Measurements from ENCODE around the gene C14orf132. TPM values are rescaled to one million over a fixed set of nuclear protein-coding genes. Genes with fewer than 3 reads are reported as not detected.

C14orf132 gene
- total RNA-seq, 1 donor from 2014 or later: 8.0 TPM

DNA sequence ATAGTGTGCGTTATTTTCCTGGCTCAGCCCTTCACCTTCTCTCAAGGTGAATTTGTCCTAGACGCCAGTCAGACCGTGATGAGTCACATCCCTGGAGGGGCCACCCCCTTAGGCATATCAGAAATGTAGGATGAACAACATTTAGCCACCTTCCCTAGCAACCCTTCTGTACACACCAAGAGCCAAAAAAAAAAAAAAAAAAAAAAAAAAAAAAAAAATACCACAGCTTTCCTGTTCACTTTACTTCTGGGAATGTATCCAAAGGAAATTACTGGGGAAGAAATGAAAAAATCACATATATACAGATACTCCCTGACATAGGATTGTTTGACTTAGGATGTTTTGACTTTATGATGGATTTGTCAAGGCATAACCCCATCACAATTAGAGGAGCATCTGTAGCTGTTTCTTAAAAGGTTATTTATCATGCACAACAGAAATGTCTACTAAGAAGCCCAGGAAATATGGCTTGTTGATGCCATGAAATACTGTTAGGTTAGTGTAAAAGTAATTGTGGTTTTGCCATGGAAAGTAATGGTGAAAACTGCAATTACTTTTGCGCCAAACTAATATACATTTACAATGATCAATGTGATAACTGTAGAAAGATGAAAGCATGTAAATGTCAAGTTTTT is 97.3 kb downstream of the C14orf132 start:
- Mint-ChIP-seq H3K4me1 (ENCODE audit: low read depth, unreplicated experiment) (no peaks in the 10 kb centered on the region), H3K9me3 (ENCODE audit: unreplicated experiment) (peaks cover 14% of the 10 kb centered on the region), H3K4me3 (ENCODE audit: unreplicated experiment) (no peak overlapping the region), H3K27me3 (ENCODE audit: low read depth, unreplicated experiment) (peaks cover 23% of the 10 kb centered on the region), H3K36me3 (ENCODE audit: low read depth, unreplicated experiment) (no peaks in the 10 kb centered on the region), H3K27ac (ENCODE audit: unreplicated experiment) (no peak overlapping the region)
- Histone ChIP-seq H3K79me2 (ENCODE audit: insufficient read depth, low read length) (no peaks in the 10 kb centered on the region), H3K27ac (ENCODE audit: low read depth, low read length) (no peak overlapping the region), H3K9ac (ENCODE audit: low read length) (no peak overlapping the region), H3K4me1 (ENCODE audit: insufficient read depth, low read length) (no peaks in the 10 kb centered on the region), H4K20me1 (ENCODE audit: insufficient read depth, low read length) (no peaks in the 10 kb centered on the region), H3K27me3 (ENCODE audit: insufficient read depth, low read length) (peaks cover 6% of the 10 kb centered on the region), H3K4me2 (ENCODE audit: low read length) (no peak overlapping the region), H3K9me3 (ENCODE audit: insufficient read depth, low read depth, low read length) (peaks cover 4% of the 10 kb centered on the region), H3K36me3 (ENCODE audit: insufficient read depth, low read length) (no peaks in the 10 kb centered on the region), H3K4me3 (ENCODE audit: insufficient read depth, low read depth, low read length) (no peak overlapping the region), H2AFZ (ENCODE audit: low read depth, low read length) (no peak overlapping the region)
- TF ChIP-seq, protein P1, sequence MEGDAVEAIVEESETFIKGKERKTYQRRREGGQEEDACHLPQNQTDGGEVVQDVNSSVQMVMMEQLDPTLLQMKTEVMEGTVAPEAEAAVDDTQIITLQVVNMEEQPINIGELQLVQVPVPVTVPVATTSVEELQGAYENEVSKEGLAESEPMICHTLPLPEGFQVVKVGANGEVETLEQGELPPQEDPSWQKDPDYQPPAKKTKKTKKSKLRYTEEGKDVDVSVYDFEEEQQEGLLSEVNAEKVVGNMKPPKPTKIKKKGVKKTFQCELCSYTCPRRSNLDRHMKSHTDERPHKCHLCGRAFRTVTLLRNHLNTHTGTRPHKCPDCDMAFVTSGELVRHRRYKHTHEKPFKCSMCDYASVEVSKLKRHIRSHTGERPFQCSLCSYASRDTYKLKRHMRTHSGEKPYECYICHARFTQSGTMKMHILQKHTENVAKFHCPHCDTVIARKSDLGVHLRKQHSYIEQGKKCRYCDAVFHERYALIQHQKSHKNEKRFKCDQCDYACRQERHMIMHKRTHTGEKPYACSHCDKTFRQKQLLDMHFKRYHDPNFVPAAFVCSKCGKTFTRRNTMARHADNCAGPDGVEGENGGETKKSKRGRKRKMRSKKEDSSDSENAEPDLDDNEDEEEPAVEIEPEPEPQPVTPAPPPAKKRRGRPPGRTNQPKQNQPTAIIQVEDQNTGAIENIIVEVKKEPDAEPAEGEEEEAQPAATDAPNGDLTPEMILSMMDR (IDR thresholded peaks at IDR 0.05; ENCODE audit: insufficient read depth, low read depth, low read length): no peak
- TF ChIP-seq EZH2 (IDR thresholded peaks at IDR 0.05; ENCODE audit: insufficient read depth, low read length): no peak
- peak; percentile 86 for DNase-seq (ENCODE audit: low read depth)
- FAIRE-seq: peak; percentile 37

GRCh38 chr14:96138241-96138640 is 99.1 kb downstream of the C14orf132 start:
- H3K27ac ChIP-seq (ENCODE audit: low read depth, low read length): no peak overlapping the region

DNA sequence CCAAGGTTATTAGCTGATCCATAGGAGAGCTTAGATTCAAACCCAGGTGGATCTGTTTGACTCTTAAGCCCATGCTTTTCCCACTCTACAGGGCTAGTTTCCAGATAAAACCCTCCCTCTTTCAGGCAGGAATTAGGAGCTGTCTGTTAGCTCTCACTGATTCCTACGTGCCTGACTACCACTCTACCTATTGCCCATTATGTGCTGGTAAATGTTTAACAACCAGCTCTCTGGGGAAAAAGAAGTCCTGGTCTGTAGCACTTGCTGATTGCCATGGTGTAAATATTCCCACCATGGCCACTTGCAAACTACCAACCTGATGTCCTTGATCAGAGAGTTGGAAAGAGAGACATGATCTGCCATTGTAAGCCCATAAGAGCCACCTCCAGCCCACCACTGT is 100.0 kb downstream of the C14orf132 start:
- Histone ChIP-seq H3K27me3 (ENCODE audit: insufficient read depth, low read length) (no peaks in the 10 kb centered on the region), H3K4me1 (ENCODE audit: insufficient read depth, low read length) (no peaks in the 10 kb centered on the region), H3K9me3 (ENCODE audit: insufficient read depth, low read depth, low read length) (no peaks in the 10 kb centered on the region), H3K27ac (ENCODE audit: low read depth, low read length) (no peak overlapping the region), H4K20me1 (ENCODE audit: insufficient read depth, low read length) (no peaks in the 10 kb centered on the region), H3K4me3 (ENCODE audit: insufficient read depth, low read depth, low read length) (no peak overlapping the region), H3K36me3 (ENCODE audit: insufficient read depth, low read length) (no peaks in the 10 kb centered on the region), H2AFZ (ENCODE audit: low read depth, low read length) (no peak overlapping the region), H3K4me2 (ENCODE audit: low read length) (no peak overlapping the region), H3K79me2 (ENCODE audit: insufficient read depth, low read length) (no peaks in the 10 kb centered on the region), H3K9ac (ENCODE audit: low read length) (no peak overlapping the region)
- Mint-ChIP-seq H3K4me3 (ENCODE audit: unreplicated experiment) (no peak overlapping the region), H3K36me3 (ENCODE audit: low read depth, unreplicated experiment) (no peaks in the 10 kb centered on the region), H3K4me1 (ENCODE audit: low read depth, unreplicated experiment) (no peaks in the 10 kb centered on the region), H3K9me3 (ENCODE audit: unreplicated experiment) (peaks cover 13% of the 10 kb centered on the region), H3K27me3 (ENCODE audit: low read depth, unreplicated experiment) (peaks cover 7% of the 10 kb centered on the region), H3K27ac (ENCODE audit: unreplicated experiment) (no peak overlapping the region)
- DNase-seq (ENCODE audit: low read depth) (no peak), FAIRE-seq (no peak)
- no peak for TF ChIP-seq EZH2 (IDR thresholded peaks at IDR 0.05; ENCODE audit: insufficient read depth, low read length)
- TF ChIP-seq, protein P1 (IDR thresholded peaks at IDR 0.05; ENCODE audit: insufficient read depth, low read depth, low read length): no peak

More at GRCh38 chr14:96138241-96138640, 99.1 kb downstream of the C14orf132 start:
- Histone ChIP-seq H3K4me1 (ENCODE audit: insufficient read depth, low read length) (no peaks in the 10 kb centered on the region), H3K4me2 (ENCODE audit: low read length) (no peak overlapping the region), H3K36me3 (ENCODE audit: insufficient read depth, low read length) (no peaks in the 10 kb centered on the region), H2AFZ (ENCODE audit: low read depth, low read length) (no peak overlapping the region), H3K9ac (ENCODE audit: low read length) (no peak overlapping the region), H3K4me3 (ENCODE audit: insufficient read depth, low read depth, low read length) (no peak overlapping the region), H3K9me3 (ENCODE audit: insufficient read depth, low read depth, low read length) (no peaks in the 10 kb centered on the region), H3K27me3 (ENCODE audit: insufficient read depth, low read length) (peaks cover 2% of the 10 kb centered on the region), H3K79me2 (ENCODE audit: insufficient read depth, low read length) (no peaks in the 10 kb centered on the region), H4K20me1 (ENCODE audit: insufficient read depth, low read length) (no peaks in the 10 kb centered on the region)
- Mint-ChIP-seq H3K27ac (ENCODE audit: unreplicated experiment) (no peak overlapping the region), H3K9me3 (ENCODE audit: unreplicated experiment) (peaks cover 11% of the 10 kb centered on the region), H3K36me3 (ENCODE audit: low read depth, unreplicated experiment) (no peaks in the 10 kb centered on the region), H3K4me3 (ENCODE audit: unreplicated experiment) (no peak overlapping the region), H3K4me1 (ENCODE audit: low read depth, unreplicated experiment) (no peaks in the 10 kb centered on the region), H3K27me3 (ENCODE audit: low read depth, unreplicated experiment) (peaks cover 10% of the 10 kb centered on the region)
- FAIRE-seq: no peak
- no peak for TF ChIP-seq EZH2 (IDR thresholded peaks at IDR 0.05; ENCODE audit: insufficient read depth, low read length)
- TF ChIP-seq, protein P1 (IDR thresholded peaks at IDR 0.05; ENCODE audit: insufficient read depth, low read depth, low read length): no peak
- peak; percentile 14 for DNase-seq (ENCODE audit: low read depth)

All from astrocyte (in vitro differentiated cells and primary cell).